GM12875 (cell line): ENCODE data around the gene RAB6A.
"Not testable (repeated sequence)": the region's sequence is repeated elsewhere in the genome, so short reads cannot be mapped to it uniquely, and the experiment has no call there.

Experiments
- H3K4me3 ChIP-seq: one replicate; pipeline ENCODE4 v1.5.1; 2011; ENCODE audit warnings: low read depth, low read length, control low read depth
- TF ChIP-seq, protein P1 (sequence below): IDR thresholded peaks from 2 replicates; pipeline ENCODE4 v1.5.1; 2011; ENCODE audit warnings: low read depth, mild to moderate bottlenecking, control low read depth, inconsistent platforms, low read length, moderate library complexity, borderline replicate concordance; ENCODE audit not compliant: insufficient read depth

The RAB6A gene

DNA sequence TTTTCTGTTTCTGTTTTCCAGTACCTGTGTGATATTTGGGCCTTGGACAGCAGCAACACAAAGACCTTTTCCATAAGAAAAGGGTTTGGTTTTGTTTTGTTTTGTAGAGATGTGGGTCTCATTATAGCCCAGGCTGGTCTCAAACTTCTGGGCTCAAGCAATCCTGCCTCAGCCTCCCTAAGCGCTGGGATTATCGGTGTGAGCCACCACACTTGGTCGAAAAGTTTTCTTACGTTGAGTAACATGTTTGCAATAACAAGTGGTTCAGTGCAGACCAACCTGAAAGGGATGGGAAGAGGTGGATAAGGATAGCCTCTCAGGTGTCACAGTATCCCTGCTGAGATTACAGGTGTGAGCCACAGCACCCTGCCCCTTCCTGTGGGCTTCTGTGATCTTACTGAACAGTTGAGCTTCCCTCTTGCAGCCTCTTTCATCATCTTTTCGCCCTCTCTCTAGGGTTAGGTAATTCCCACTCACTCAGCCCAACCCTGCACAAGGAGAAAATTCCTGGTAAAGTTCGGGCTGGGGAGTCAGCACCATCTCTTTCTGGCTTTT is 23.3 kb upstream of the RAB6A start:
- no peak overlapping the region for H3K4me3 ChIP-seq
- TF ChIP-seq, protein P1, sequence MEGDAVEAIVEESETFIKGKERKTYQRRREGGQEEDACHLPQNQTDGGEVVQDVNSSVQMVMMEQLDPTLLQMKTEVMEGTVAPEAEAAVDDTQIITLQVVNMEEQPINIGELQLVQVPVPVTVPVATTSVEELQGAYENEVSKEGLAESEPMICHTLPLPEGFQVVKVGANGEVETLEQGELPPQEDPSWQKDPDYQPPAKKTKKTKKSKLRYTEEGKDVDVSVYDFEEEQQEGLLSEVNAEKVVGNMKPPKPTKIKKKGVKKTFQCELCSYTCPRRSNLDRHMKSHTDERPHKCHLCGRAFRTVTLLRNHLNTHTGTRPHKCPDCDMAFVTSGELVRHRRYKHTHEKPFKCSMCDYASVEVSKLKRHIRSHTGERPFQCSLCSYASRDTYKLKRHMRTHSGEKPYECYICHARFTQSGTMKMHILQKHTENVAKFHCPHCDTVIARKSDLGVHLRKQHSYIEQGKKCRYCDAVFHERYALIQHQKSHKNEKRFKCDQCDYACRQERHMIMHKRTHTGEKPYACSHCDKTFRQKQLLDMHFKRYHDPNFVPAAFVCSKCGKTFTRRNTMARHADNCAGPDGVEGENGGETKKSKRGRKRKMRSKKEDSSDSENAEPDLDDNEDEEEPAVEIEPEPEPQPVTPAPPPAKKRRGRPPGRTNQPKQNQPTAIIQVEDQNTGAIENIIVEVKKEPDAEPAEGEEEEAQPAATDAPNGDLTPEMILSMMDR = no peak

DNA sequence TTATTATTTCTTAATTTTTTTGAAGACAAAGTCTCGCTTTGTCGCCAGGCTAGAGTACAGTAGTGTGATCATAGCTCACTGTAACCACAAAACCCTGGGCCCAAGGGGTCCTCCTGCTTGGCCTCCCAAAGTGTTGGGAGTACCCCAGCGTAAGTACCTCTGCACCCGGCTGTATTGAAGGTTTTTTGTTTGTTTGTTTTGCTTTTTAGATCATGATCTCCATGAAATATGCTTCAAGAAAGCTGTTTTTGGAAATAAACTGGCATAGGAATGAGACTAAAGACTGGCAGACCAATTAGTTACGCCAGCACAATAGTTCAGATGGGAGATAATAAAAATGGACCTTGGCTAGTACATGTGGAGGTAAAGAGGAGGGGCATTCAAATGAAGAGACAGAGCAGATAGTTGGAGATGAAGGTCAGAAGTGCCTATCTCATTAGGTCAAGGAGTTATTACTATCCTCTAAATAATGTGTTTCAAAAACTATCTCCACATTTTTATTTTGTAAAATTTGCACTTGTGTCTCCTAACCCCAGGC is 22.7 kb upstream of the RAB6A start:
- TF ChIP-seq, protein P1 = no peak
- no peak overlapping the region for H3K4me3 ChIP-seq

DNA sequence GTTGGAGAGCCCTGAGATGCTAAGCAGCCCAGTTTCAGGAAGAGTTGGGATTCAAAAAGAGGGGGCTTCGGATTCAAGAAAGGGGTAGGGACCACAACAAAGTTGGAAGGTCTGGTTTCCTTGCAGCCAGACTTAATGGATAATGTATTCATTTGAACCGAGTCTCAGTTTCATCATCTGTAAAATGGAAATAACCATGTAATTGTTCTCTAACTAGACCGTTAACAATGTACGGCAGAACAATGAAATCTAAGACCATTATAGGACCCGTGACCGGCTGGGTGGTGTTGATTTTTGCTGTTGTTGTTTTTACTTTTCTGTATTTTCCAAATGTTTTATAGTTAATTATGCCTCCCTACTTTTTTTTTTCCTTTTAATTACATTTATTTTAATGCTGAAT is 20.4 kb upstream of the RAB6A start:
- no peak overlapping the region for H3K4me3 ChIP-seq
- TF ChIP-seq, protein P1 = no peak

DNA sequence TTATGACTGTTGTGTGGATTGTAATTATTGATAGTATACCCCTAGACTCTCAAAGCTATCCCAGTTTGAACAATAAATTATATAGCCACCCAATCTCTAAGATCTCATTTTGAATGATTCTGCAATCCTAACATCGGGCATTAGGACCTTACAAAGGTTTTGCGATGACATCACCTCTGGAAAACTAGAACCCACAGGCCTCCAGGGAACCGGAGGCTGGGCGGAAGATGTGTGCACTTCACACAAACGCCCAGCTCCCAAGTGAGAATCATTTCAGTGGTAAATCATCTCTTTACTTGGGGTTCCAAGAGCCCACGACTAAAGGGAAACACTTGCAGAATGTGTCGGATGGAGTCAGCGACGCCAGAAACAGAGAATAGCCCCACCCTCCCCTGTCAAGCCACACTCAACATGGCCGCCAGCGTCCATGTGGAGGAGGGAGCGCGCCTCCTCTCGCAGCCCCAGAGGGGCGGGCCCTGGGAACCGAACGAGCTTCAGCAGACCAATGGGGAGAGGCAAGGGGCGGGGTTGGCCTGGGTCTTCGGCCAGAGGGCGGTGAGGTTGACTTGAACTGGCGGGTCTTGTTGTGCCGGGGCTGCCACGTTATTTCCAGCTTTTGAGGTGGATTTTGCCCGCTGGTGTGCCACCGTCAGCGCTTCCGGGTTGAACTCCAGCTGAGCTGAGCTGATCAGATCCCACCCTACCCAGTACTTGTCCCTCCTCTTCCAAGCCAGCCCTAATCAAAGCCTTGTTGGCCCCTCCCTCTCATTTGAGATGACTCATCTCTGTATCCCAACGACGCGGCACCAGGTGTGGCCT is 18.4 kb upstream of the RAB6A start:
- TF ChIP-seq, protein P1 = no peak
- H3K4me3 ChIP-seq = peak overlapping the region; percentile 66

DNA sequence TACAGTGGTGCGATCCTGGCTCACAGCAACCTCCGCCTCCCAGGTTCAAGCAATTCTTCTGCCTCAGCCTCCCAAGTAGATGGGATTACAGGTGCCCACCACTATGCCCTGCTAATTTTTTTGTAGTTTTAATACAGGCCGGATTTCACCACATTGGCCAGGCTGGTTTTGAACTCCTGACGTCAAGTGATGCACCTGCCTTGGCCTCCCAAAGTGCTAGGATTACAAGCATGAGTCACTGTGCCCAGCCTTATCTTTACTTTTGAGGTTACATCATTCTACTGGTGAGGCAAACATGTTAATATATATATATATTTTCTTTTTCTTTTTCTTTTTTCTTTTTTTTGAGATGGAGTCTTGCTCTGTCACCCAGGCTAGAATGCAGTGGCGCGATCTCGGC is 9.9 kb upstream of the RAB6A start:
- not testable (repeated sequence) for H3K4me3 ChIP-seq

DNA sequence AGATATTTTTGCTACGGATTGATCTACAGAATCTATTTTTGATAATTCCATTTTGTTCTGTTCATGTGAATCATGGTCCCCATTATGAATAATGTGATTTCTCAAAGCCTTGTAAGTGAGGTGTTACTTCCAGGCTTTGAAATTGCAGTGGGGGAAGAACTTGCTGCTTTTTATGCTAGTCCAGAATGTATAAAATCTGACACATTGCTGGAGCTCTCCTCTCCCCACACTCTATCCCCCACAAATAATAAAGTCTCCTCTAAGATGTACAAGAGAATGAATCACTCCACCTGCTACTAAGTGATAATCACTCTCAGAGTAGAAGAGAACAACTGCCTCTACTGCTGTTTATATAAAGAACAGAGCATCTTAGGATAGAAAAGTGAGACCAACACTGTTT is 5.9 kb upstream of the RAB6A start:
- TF ChIP-seq, protein P1 = no peak

DNA sequence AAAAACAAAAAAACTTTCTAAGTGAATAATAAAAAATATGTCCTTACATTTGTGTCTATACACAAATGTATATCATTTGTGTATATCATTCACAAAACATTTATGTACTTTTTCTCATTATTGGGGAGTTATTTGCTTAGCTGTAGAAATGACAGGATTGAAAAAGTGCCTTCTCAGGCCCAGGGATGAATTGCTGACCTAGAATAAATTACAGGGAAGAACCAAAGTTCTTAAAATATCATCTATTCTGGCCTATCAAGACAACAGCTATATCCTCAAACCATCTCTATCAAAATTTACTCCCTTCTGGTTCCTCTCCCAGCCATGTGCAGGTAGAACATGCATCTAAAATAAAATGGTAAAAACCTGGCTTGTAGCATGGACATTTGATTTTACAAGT is 1.9 kb upstream of the RAB6A start:
- H3K4me3 ChIP-seq = no peak overlapping the region
- TF ChIP-seq, protein P1 = no peak

More for the DNA sequence above, 5.9 kb upstream of the RAB6A start:
- H3K4me3 ChIP-seq = no peak overlapping the region
